IPS-18c (cell line): Measurements from ENCODE around the gene PAK5.

Experiments
- H3K4me3 ChIP-seq: 2 replicates; pipeline ENCODE4 v1.7.0; 2013; ENCODE audit warnings: low read depth, mild to moderate bottlenecking, low read length, moderate library complexity; ENCODE audit not compliant: insufficient read depth
- H3K9me3 ChIP-seq: one replicate; pipeline ENCODE4 v1.6.1; 2013; ENCODE audit warnings: mild to moderate bottlenecking, low read length, moderate library complexity; ENCODE audit not compliant: control insufficient read depth, insufficient read depth

The PAK5 gene

GRCh38 chr20:9808166-9808565 is 30.7 kb downstream of the PAK5 start:
- H3K4me3 ChIP-seq: no peak overlapping the region

GRCh38 chr20:9807136-9807535 is 31.7 kb downstream of the PAK5 start:
- Histone ChIP-seq H3K9me3 (no peaks in the 10 kb centered on the region), H3K4me3 (no peak overlapping the region)

More at GRCh38 chr20:9808166-9808565, 30.7 kb downstream of the PAK5 start:
- H3K9me3 ChIP-seq: no peaks in the 10 kb centered on the region

GRCh38 chr20:9800421-9800820 is 38.5 kb downstream of the PAK5 start:
- Histone ChIP-seq H3K4me3 (no peak overlapping the region), H3K9me3 (no peaks in the 10 kb centered on the region)

DNA sequence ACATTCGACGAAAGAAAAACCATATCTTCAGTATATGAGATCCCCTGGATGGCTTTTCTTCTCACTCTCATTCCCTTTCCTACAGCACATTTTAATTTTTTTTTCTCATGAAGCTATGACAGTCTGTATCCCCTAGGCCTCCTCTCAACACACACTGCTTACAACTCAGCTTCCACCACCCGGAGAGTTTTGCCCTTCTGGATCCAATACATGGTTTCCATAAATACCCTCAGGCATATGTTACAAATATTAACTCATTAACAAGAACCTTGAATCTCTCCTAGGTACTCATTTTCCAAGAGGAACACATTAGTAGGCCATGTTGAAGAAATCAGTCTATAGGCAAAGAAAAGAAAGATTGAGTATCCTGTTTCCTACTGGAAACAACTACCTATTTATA is 44.0 kb downstream of the PAK5 start:
- Histone ChIP-seq H3K9me3 (no peaks in the 10 kb centered on the region), H3K4me3 (no peak overlapping the region)

DNA sequence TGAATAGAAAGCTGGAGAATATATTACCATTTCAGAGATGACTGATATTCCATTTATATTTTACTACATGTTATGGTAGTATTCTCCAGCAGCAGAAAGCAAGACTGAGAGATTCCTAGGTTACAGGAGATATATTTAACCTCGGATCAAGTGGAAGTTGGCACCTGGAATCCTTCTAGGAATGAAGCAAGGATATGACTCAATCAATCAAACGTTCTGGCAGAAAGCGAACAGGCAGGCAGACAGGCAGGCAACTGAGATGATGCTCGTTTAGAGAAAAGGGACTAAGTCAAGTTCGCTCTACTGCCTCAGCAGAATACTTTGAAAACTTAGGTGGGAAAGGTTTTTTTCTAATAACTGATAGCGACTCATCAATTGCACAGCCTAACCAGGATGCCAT is 46.2 kb downstream of the PAK5 start:
- H3K9me3 ChIP-seq: no peaks in the 10 kb centered on the region
- H3K4me3 ChIP-seq: no peak overlapping the region

DNA sequence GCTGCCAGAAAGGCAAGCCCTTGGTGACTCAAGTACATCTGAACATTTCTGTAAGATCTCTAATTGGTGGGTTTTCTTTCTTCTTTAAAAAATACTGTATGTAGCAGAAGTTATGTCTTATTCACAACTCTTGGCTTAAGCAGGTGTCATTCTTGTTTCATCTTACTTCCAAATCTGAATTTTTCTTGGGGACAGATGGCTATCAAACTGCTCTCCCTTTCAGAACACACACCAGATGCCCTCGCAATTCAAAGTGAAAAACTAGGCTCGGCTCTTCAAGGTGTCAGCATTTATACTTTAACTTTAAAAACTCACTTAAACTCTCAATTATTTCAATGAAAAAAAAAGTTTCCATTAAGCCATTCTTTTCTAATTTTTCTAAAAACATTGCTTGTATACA is 49.7 kb downstream of the PAK5 start:
- Histone ChIP-seq H3K4me3 (no peak overlapping the region), H3K9me3 (no peaks in the 10 kb centered on the region)

DNA sequence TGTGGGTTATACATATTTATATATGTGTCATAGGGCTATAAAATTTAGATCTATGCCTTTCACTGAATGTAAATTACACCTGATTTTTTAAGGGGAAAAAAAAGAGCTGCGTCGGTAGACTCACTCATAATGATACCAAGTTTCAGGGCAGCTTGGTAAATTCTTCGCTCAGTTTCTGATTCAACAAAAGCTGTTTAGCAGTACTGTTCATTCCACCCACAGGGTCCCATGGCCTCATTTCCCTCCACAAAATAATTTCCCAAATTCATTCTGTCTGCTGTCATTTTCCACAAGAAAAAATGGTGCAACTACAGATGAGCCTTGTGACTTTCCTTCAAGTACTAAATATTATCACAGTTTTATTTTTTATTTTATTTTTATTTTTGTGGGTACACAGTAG is 63.7 kb downstream of the PAK5 start:
- H3K4me3 ChIP-seq: no peak overlapping the region

DNA sequence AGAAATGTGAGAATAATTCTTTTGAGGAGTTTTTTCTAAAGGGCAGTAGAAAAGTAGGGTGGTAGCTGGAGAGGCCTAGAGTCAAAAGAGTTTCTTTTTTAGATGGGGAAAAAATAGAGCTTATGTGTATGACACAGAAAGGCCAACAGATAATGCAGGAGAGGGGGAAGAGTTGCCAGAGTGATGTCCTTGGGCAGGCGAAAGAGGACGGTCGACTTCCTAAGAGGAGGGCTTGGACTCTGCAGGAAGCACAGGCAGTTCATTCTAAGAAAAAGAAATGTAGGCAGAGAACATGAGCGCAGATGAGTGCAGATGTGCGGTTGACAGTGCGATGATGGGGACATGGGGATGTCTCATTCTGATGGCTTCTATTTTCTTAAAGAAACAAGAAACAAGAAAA is 68.9 kb downstream of the PAK5 start:
- H3K4me3 ChIP-seq: no peak overlapping the region
- H3K9me3 ChIP-seq: no peaks in the 10 kb centered on the region

More for the DNA sequence above, 63.7 kb downstream of the PAK5 start:
- no peaks in the 10 kb centered on the region for H3K9me3 ChIP-seq

DNA sequence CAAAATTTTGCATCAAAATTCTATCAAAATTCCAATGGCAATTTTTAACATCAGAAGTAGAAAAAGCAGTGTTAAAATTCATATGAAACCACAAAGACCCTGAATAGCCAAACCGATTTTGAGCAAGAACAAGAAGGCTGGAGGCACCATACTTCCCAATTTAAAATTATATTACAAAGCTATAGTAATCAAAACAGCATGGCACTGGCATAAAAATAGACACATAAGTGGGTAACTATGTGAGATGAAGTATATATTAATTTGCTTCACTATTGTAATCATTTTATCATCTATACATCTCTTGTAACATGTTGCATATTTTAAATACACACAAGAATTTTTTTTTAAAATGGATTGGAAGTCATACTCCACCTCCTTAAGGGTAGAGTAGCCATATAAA is 77.4 kb downstream of the PAK5 start:
- H3K4me3 ChIP-seq: no peak overlapping the region
- H3K9me3 ChIP-seq: no peaks in the 10 kb centered on the region

GRCh38 chr20:9759392-9759791 is 79.5 kb downstream of the PAK5 start:
- Histone ChIP-seq H3K9me3 (no peaks in the 10 kb centered on the region), H3K4me3 (no peak overlapping the region)

- Histone ChIP-seq H3K9me3 (no peaks in the 10 kb centered on the region), H3K4me3 (no peak overlapping the region)
These were observed 80.1 kb downstream of the PAK5 start for GRCh38 chr20:9758752-9759151.

- no peak overlapping the region for H3K4me3 ChIP-seq
- H3K9me3 ChIP-seq: no peaks in the 10 kb centered on the region
These were observed 82.2 kb downstream of the PAK5 start for GRCh38 chr20:9756660-9757059.

DNA sequence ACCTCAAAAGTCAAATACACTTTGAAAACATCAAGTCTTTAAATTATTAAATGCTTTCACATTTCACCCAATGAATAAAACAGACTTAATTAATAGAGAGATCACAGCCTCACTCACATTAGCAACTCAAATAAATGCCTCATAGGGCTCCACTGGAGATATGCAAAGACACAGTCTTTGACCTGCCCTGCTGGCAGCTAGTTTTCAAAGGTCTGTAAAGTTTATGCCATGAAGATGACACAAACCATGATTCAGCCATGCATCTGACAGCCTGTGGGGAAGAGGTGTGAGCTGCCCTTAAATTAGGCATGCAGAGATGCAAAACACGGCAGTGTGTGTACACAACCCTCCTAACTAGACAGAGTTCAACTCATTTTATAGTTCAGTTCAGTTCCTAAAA is 83.6 kb downstream of the PAK5 start:
- no peaks in the 10 kb centered on the region for H3K9me3 ChIP-seq
- no peak overlapping the region for H3K4me3 ChIP-seq

DNA sequence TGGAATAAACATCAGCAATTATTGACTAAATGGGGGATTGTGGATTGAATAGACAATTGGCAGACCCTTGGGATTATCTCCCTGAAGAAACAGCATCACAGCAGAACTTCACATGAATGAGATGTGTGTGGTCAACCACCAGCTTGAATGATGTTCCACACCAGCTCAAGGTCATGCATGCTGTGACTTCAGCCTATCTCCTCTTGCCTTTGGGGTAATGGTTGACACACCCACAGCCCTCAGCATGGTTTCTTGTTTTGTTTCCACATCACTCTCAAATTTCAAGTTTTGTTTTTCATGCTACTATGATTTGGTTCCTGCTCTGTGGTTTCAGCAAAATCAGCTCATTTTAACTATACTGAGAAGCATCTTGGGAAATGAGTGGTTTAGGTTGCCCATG is 94.3 kb downstream of the PAK5 start:
- Histone ChIP-seq H3K9me3 (no peaks in the 10 kb centered on the region), H3K4me3 (no peak overlapping the region)

DNA sequence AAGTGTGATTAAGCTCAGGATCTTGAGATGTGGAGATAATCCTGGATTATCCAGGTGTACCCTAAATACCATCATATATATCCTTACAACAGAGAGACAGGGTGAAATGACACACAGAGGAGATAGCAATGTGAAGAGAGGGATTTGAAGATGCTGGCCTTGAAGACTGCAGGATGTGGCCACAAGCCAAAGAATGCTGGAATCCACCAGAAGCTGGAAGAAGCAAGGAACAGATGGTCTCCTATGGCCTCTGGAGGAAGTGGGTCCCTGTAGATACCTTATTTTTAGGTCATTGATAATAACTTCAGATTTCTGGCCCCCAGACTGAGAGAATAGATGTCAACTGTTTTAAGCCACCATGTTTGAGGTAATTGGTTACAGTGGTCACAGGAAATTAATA is 95.0 kb downstream of the PAK5 start:
- H3K9me3 ChIP-seq: no peaks in the 10 kb centered on the region
- H3K4me3 ChIP-seq: no peak overlapping the region

- H3K4me3 ChIP-seq: no peak overlapping the region
- no peaks in the 10 kb centered on the region for H3K9me3 ChIP-seq
These were observed 96.1 kb downstream of the PAK5 start for GRCh38 chr20:9742821-9743220.

GRCh38 chr20:9741996-9742395 is 96.9 kb downstream of the PAK5 start:
- Histone ChIP-seq H3K4me3 (no peak overlapping the region), H3K9me3 (no peaks in the 10 kb centered on the region)

DNA sequence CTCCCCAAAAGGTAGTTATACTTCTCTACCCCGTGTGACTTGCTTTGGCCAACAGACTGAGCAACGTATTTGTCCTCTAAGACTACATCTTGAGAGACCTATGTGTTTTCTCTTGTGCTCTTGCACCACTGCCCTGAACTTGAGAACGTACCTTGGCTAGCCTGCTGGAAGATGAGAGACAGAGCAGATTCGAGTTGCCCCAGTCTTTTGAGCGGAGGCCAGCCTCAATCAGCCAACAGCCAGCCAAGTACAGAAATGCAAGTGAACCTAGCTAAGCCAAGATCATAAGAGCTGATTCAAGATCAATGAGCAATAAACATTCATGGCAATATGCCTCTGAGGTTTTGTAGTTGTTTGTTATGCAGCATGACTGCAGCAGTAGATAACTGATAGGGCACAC is 98.4 kb downstream of the PAK5 start:
- H3K4me3 ChIP-seq: no peak overlapping the region

GRCh38 chr20:9739991-9740390 is 98.9 kb downstream of the PAK5 start:
- H3K9me3 ChIP-seq: no peaks in the 10 kb centered on the region
- no peak overlapping the region for H3K4me3 ChIP-seq

More for the DNA sequence above, 98.4 kb downstream of the PAK5 start:
- no peaks in the 10 kb centered on the region for H3K9me3 ChIP-seq

DNA sequence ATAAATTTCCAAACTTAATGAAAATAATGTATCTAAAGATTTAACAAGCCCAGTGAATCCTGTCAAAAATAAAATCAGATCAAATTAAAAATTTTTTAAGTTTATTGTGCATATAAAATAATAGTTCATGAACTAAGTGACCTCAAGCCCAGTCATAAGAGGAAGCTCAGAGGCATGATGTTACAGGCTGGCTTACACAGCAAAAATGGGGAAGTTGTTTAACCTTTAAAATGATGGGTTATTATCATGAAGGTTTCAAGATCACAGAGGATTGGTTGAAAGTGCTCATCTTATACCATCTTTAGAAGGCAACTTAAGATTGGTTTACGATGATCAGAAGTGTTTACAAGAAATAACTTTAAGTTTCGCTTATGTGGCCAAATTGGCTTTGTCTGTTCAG is 102.5 kb downstream of the PAK5 start:
- Histone ChIP-seq H3K9me3 (no peaks in the 10 kb centered on the region), H3K4me3 (no peak overlapping the region)
